HG02642 (cell line): ENCODE data around the gene FAAP24.
"Not testable (repeated sequence)": the region's sequence is repeated elsewhere in the genome, so short reads cannot be mapped to it uniquely, and the experiment has no call there.

Source experiments
- ATAC-seq: cut with Tn5 transposase; IDR thresholded peaks from one replicate; pipeline ENCODE4 v1.9.1; 2021; ENCODE audit warnings: mild to moderate bottlenecking; ENCODE audit not compliant: unreplicated experiment, poor library complexity

Gene FAAP24

GRCh38 chr19:32997716-32998355 lies 25.8 kb downstream of the FAAP24 start:
- no peak for ATAC-seq

GRCh38 chr19:32998722-32999121 lies 26.7 kb downstream of the FAAP24 start:
- ATAC-seq, result no peak

GRCh38 chr19:33000510-33000909 lies 28.5 kb downstream of the FAAP24 start:
- no peak for ATAC-seq

- no peak for ATAC-seq
Observed at GRCh38 chr19:33000910-33001309, 28.9 kb downstream of the FAAP24 start.

GRCh38 chr19:33002126-33002865 lies 30.3 kb downstream of the FAAP24 start:
- ATAC-seq, result not testable (repeated sequence)

- not testable (repeated sequence) for ATAC-seq
Observed at GRCh38 chr19:33003424-33004024, 31.5 kb downstream of the FAAP24 start.

GRCh38 chr19:33005440-33005839 lies 33.4 kb downstream of the FAAP24 start:
- ATAC-seq, result no peak

GRCh38 chr19:33008738-33009137 lies 36.7 kb downstream of the FAAP24 start:
- no peak for ATAC-seq

GRCh38 chr19:33010891-33011290 lies 38.8 kb downstream of the FAAP24 start:
- ATAC-seq, result not testable (repeated sequence)

- no peak for ATAC-seq
Observed at GRCh38 chr19:33022472-33023116, 50.6 kb downstream of the FAAP24 start.

GRCh38 chr19:33024398-33024797 lies 52.4 kb downstream of the FAAP24 start:
- no peak for ATAC-seq

GRCh38 chr19:33025468-33026238 lies 53.6 kb downstream of the FAAP24 start:
- ATAC-seq, result not testable (repeated sequence)

GRCh38 chr19:33026602-33027001 lies 54.6 kb downstream of the FAAP24 start:
- ATAC-seq, result not testable (repeated sequence)
